ENCODE data around the gene ABR.

The ABR gene

DNA sequence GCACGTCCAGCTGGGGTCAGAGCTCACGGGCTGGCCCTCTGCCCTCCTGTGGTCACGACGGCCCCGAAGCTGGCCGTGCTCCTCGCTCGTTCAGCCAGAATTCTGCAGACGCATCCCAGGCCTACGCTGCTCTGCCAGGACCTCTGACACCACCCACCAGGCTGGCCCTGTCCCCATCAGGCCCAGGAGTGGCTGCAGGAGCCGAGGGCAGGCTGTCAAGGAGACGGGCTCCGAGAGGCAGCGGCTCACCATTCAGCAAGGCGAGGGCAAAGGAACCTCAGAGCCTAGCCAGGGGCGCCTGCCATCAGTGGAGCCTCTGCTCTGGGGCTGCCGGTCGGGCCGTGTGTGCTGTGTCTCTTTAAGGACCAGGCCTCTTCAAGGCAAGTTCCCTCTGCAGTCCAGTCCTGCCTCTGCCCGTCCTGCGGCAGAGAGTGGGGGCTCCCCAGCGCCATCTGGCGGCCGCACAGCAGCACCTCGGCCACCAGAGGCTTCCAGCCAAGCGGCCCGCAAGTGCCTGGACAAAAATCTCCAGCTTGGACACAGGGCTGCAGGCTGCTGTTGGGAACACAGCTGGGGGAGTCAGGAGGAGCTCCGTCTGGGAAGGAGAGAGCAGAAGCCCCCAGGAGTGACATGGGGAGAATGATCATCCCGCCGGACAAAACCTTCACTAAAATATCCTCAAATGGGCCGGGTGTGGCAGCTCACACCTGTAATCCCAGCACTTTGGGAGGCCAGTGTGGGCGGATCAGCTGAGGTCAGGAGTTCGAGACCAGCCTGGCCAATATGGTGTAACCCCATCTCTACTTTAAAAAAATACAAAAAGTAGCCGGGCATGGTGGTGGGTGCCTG is 7.4 kb upstream of the ABR start:
- H3K9ac ChIP-seq (ENCODE audit: low read depth, low read length, poor library complexity, severe bottlenecking) = peak overlapping the region; percentile 50
- H3F3A ChIP-seq (ENCODE audit: low read depth) = no peaks in the 10 kb centered on the region
- no peak for TF ChIP-seq EZH2phosphoT487 (IDR thresholded peaks at IDR 0.05; ENCODE audit: borderline replicate concordance)
- TF ChIP-seq, protein P1, sequence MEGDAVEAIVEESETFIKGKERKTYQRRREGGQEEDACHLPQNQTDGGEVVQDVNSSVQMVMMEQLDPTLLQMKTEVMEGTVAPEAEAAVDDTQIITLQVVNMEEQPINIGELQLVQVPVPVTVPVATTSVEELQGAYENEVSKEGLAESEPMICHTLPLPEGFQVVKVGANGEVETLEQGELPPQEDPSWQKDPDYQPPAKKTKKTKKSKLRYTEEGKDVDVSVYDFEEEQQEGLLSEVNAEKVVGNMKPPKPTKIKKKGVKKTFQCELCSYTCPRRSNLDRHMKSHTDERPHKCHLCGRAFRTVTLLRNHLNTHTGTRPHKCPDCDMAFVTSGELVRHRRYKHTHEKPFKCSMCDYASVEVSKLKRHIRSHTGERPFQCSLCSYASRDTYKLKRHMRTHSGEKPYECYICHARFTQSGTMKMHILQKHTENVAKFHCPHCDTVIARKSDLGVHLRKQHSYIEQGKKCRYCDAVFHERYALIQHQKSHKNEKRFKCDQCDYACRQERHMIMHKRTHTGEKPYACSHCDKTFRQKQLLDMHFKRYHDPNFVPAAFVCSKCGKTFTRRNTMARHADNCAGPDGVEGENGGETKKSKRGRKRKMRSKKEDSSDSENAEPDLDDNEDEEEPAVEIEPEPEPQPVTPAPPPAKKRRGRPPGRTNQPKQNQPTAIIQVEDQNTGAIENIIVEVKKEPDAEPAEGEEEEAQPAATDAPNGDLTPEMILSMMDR (conservative IDR thresholded peaks at IDR 0.05; ENCODE audit: low read length) = peak; percentile 89
- H4K20me1 ChIP-seq (ENCODE audit: insufficient read depth, low read length, poor library complexity, severe bottlenecking) = no peaks in the 10 kb centered on the region
- peak overlapping the region; percentile 93 for H2AFZ ChIP-seq (ENCODE audit: low read length)
- no peaks in the 10 kb centered on the region for H3K36me3 ChIP-seq (ENCODE audit: insufficient read depth, low read length)
- H3K9me3 ChIP-seq (ENCODE audit: insufficient read depth, low read depth, low read length) = no peaks in the 10 kb centered on the region
- H3K4me1 ChIP-seq (ENCODE audit: insufficient read depth, low read length, poor library complexity, severe bottlenecking) = peaks cover 45% of the 10 kb centered on the region
- no peaks in the 10 kb centered on the region for H3K79me2 ChIP-seq (ENCODE audit: insufficient read depth, low read length)
- no peaks in the 10 kb centered on the region for H3K27me3 ChIP-seq (ENCODE audit: insufficient read depth, low read length, poor library complexity, severe bottlenecking)
- H3K4me2 ChIP-seq (ENCODE audit: low read depth, low read length, poor library complexity, severe bottlenecking) = peak overlapping the region; percentile 58
- peak overlapping the region; percentile 58 for H3K4me3 ChIP-seq (ENCODE audit: low read length, poor library complexity, severe bottlenecking)
- H3K9me2 ChIP-seq (replicated peaks; ENCODE audit: low read depth, low read length) = no peaks in the 10 kb centered on the region

DNA sequence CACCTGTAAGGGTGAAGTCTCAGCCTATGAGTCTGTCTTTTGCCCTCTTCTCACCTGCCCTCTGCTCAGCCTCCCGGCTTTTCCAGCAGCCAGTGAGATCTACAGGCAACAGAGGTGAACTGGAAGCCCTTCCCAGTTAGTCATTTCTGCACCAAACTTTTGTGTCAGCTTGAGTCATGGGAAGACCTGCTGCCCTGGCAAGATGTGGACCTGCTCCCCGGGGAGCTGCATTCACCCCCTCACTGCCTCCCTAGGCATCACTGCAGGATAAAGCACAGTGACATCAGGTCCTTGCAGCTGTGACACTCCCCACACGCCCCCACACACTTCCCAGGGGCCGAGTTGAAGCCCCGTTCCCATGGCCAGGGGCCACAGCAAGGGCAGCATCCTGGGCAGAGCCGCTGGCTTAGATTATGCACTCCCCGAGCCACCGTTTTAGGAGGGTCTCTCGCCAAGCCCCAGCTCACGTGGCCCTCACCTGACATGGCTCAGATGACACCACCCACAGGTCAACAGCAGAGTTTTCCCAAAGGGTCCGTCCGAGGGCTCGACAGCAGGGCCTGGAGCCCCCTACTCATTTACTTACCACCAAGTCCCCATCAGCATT is 6.5 kb upstream of the ABR start:
- Histone ChIP-seq H4K20me1 (ENCODE audit: insufficient read depth, low read length, poor library complexity, severe bottlenecking) (no peaks in the 10 kb centered on the region), H3K9ac (ENCODE audit: low read depth, low read length, poor library complexity, severe bottlenecking) (peak overlapping the region; percentile 50), H3K79me2 (ENCODE audit: insufficient read depth, low read length) (no peaks in the 10 kb centered on the region)

DNA sequence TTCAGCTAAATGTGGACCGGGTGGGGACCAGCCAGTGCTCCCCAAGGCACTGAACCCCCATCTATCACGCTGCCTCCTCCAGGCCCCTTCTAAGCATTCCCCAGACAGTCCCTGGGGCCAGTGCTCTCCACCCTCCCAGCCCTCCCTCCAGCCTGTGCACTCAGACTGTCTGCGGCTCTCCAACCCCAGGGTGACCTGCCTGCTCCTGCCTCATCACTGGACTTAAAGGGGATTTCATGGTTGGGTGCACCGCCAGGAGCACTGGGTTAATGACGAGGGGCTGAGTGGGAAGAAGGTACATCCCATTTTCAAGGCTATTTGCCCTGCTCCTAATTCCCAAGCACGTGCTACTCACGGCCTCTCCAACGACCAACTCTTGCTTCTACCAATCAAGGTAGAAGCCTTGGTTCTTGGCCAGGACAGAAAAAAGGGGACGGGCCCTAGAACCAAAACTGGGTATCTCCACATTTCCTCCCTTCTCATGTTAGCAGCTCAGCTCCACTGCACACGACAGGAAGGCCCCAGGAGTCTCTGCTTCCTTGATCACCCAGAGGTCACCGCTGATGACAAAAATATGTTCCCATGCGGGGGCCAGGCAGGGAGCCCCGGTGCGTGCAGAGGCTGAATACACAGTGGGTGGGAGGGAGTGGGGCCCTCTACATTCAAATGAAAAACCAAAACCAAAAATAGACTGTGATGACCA is 3.5 kb upstream of the ABR start:
- H3K4me3 ChIP-seq (ENCODE audit: low read length, poor library complexity, severe bottlenecking) = peak overlapping the region; percentile 27
- H3K4me1 ChIP-seq (ENCODE audit: insufficient read depth, low read length, poor library complexity, severe bottlenecking) = peaks cover 43% of the 10 kb centered on the region
- H3K27me3 ChIP-seq (ENCODE audit: insufficient read depth, low read length, poor library complexity, severe bottlenecking) = no peaks in the 10 kb centered on the region
- peak overlapping the region; percentile 24; the same call in 1 of the 2 replicates for H2AFZ ChIP-seq (ENCODE audit: low read length)
- no peaks in the 10 kb centered on the region for H3K9me3 ChIP-seq (ENCODE audit: insufficient read depth, low read depth, low read length)
- TF ChIP-seq EZH2phosphoT487 (IDR thresholded peaks at IDR 0.05; ENCODE audit: borderline replicate concordance) = no peak
- TF ChIP-seq, protein P1 (conservative IDR thresholded peaks at IDR 0.05; ENCODE audit: low read length) = no peak
- H3K36me3 ChIP-seq (ENCODE audit: insufficient read depth, low read length) = no peaks in the 10 kb centered on the region
- peak overlapping the region; percentile 3 for H3K9ac ChIP-seq (ENCODE audit: low read depth, low read length, poor library complexity, severe bottlenecking)
- H3K4me2 ChIP-seq (ENCODE audit: low read depth, low read length, poor library complexity, severe bottlenecking) = peak overlapping the region; percentile 52
- no peaks in the 10 kb centered on the region for H3K79me2 ChIP-seq (ENCODE audit: insufficient read depth, low read length)
- no peaks in the 10 kb centered on the region for H3F3A ChIP-seq (ENCODE audit: low read depth)
- H4K20me1 ChIP-seq (ENCODE audit: insufficient read depth, low read length, poor library complexity, severe bottlenecking) = no peaks in the 10 kb centered on the region
- no peaks in the 10 kb centered on the region for H3K9me2 ChIP-seq (replicated peaks; ENCODE audit: low read depth, low read length)

More for the DNA sequence above, 6.5 kb upstream of the ABR start:
- no peak for TF ChIP-seq EZH2phosphoT487 (IDR thresholded peaks at IDR 0.05; ENCODE audit: borderline replicate concordance)
- TF ChIP-seq, protein P1 (conservative IDR thresholded peaks at IDR 0.05; ENCODE audit: low read length) = no peak
- peak overlapping the region; percentile 58 for H3K4me3 ChIP-seq (ENCODE audit: low read length, poor library complexity, severe bottlenecking)
- H3K4me1 ChIP-seq (ENCODE audit: insufficient read depth, low read length, poor library complexity, severe bottlenecking) = peaks cover 45% of the 10 kb centered on the region
- no peaks in the 10 kb centered on the region for H3K27me3 ChIP-seq (ENCODE audit: insufficient read depth, low read length, poor library complexity, severe bottlenecking)
- H3F3A ChIP-seq (ENCODE audit: low read depth) = no peaks in the 10 kb centered on the region
- H3K9me3 ChIP-seq (ENCODE audit: insufficient read depth, low read depth, low read length) = no peaks in the 10 kb centered on the region
- no peaks in the 10 kb centered on the region for H3K36me3 ChIP-seq (ENCODE audit: insufficient read depth, low read length)
- peak overlapping the region; percentile 58 for H3K4me2 ChIP-seq (ENCODE audit: low read depth, low read length, poor library complexity, severe bottlenecking)
- no peaks in the 10 kb centered on the region for H3K9me2 ChIP-seq (replicated peaks; ENCODE audit: low read depth, low read length)
- H2AFZ ChIP-seq (ENCODE audit: low read length) = peak overlapping the region; percentile 93; the same call in 1 of the 2 replicates

Data from Loucy (cell line).